GM12864 (cell line): ENCODE results near the gene NKAPL.
A peak's percentile ranks its signal among the peaks of the same experiment; 100 is the strongest.

Experiments used
- DNase-seq: peaks from one replicate; pipeline ENCODE4 v3.0.0-alpha.2; 2011; ENCODE audit warnings: low read depth
- H3K4me3 ChIP-seq: 2 replicates; pipeline ENCODE4 v1.5.1; 2011; ENCODE audit warnings: mild to moderate bottlenecking, low read depth, low read length, control low read depth
- TF ChIP-seq, protein P1 (sequence below): IDR thresholded peaks from 2 replicates; pipeline ENCODE4 v1.5.1; 2011; ENCODE audit warnings: low read depth, mild to moderate bottlenecking, moderate library complexity, low read length, control low read depth, inconsistent platforms; ENCODE audit errors: missing control alignments

NKAPL gene

DNA sequence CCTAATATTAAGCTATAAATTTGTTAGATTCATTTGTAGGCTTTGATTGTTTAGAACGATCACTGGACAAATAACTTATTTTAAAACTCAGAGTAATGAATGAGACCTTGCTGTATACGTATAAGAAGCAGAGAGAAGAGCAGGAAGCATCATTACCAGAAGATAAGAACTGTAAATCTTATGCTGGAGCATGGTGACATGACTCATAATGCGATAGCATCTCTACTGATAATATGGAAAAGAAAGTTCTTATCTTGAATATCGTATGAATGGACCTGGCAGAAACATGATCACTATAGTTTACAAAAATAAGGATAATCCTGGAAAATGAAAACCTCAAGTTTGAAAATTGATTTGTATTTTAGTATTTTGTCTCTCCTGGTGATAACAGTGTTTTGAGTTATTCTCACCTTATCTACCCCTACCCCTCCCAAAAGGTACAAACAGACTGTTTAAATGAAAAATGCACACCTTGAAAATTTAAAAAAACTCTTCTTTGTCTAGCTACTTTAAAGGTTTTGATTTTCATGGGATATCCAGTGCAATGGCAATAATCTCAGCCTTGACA is 5.8 kb downstream of the NKAPL start:
- TF ChIP-seq, protein P1, sequence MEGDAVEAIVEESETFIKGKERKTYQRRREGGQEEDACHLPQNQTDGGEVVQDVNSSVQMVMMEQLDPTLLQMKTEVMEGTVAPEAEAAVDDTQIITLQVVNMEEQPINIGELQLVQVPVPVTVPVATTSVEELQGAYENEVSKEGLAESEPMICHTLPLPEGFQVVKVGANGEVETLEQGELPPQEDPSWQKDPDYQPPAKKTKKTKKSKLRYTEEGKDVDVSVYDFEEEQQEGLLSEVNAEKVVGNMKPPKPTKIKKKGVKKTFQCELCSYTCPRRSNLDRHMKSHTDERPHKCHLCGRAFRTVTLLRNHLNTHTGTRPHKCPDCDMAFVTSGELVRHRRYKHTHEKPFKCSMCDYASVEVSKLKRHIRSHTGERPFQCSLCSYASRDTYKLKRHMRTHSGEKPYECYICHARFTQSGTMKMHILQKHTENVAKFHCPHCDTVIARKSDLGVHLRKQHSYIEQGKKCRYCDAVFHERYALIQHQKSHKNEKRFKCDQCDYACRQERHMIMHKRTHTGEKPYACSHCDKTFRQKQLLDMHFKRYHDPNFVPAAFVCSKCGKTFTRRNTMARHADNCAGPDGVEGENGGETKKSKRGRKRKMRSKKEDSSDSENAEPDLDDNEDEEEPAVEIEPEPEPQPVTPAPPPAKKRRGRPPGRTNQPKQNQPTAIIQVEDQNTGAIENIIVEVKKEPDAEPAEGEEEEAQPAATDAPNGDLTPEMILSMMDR = no peak
- no peak overlapping the region for H3K4me3 ChIP-seq
- DNase-seq = no peak

- DNase-seq = no peak
- peak overlapping the region; percentile 77 for H3K4me3 ChIP-seq
- TF ChIP-seq, protein P1 = no peak
Measured at GRCh38 chr6:28266563-28266961, 7.5 kb downstream of the NKAPL start.

DNA sequence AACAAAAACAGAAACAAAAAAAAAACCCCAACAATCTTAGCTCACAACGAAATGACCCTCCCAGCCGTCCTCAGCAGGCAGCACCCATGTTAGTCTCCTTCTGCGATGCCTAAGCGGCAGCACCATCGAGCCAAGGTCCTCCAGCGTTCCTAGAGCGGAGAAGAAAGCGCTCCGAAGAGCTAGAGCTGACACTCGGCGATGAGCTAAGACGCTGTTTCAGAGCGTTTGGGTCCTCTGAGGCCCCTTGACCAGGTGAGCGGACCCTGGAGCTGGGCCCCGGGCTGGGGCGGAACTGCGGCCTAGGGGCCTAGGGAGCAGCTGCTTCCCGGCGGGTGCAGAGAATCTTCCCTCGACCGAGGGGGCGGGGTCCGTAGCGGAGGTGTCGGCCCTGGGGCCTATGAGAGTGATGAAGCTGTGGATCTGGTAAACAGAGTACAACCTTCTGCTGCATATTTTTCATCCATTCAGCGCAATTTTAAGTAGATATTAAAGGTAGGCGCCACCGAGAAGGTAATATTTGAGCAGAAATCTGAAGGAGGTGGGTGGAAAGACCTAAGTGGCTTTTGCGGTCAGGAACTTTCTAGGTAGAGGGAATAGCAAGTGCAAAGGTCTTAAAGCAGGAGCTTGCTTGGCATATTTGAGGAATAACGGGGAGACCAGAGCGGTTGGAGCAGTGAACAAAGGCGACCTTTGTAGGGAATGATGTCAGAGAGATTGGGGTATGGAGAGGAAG is 8.0 kb downstream of the NKAPL start, which contains the start of gene ZSCAN26:
Gene ZSCAN26 (plus strand): TSS at position 182 of the 733 bp plus-strand sequence. CDS start 4,777 bp downstream, outside the sequence.
- peak; percentile 71 for DNase-seq
- H3K4me3 ChIP-seq = peak within 1 kb of the TSS; percentile 77
- TF ChIP-seq, protein P1 = no peak

DNA sequence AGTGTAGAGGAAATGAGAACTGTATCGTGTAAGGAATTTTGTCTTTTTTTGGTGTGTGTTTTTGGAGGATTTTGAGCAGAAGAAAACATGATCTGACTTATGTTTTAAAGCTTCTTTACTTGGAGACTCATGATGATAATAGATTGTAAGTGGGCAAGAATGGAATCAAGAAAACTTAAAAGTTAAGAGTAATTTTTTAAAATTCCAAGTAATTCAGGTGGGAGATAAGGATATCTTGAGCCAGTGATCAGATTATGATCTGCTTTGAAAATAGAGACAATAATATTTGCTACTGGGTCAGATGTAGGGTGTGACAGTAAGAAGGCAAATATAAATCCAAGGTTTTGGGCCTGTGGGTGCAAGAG is 8.6 kb downstream of the NKAPL start:
- TF ChIP-seq, protein P1 = no peak
- DNase-seq = no peak
- H3K4me3 ChIP-seq = peak overlapping the region; percentile 77

- DNase-seq = no peak
- TF ChIP-seq, protein P1 = no peak
- no peak overlapping the region for H3K4me3 ChIP-seq
Measured at GRCh38 chr6:28269492-28269891, 10.4 kb downstream of the NKAPL start.

GRCh38 chr6:28274888-28275287 is 15.8 kb downstream of the NKAPL start:
- no peak for DNase-seq
- TF ChIP-seq, protein P1 = no peak
- no peak overlapping the region for H3K4me3 ChIP-seq
